HEK293 (cell line): ENCODE results near the gene TMEM81.

Experiments used
- CTCF ChIA-PET: fragments of 350-600 bp; formaldehyde crosslinking; extraction: SDS; loops from one replicate; lab custom pipeline; 2021; ENCODE audit warnings: antibody characterized with exemption; lab: Yijun Ruan, JAX
- POLR2A ChIA-PET: fragments of 300-600 bp; formaldehyde crosslinking; extraction: SDS; loops from one replicate; lab custom pipeline; 2020; ENCODE audit warnings: antibody characterized with exemption, inconsistent platforms; lab: Yijun Ruan, JAX
- H3K27ac ChIP-seq: fragments of 200-500 bp; sonication (Bioruptor generic); 2 replicates; pipeline ENCODE4 v1.5.1; 2014; ENCODE audit warnings: low read depth, low read length, control low read depth, inconsistent platforms; ENCODE audit errors: extremely low read depth
- H3K36me3 ChIP-seq, 2 experiments: fragments of 200-500 bp in 1 of 2; sonication (Bioruptor generic) in 1 of 2; 1 replicate in 1 of 2; 2 replicates in 1 of 2; pipeline ENCODE4 v1.5.1; 2014 to 2017; ENCODE audit warnings: inconsistent platforms in 2 of 2, low read length in 2 of 2; ENCODE audit not compliant: control insufficient read depth in 2 of 2, insufficient read depth in 1 of 2
- H3K4me1 ChIP-seq: fragments of 200-500 bp; sonication (Bioruptor generic); 2 replicates; pipeline ENCODE4 v1.5.1; 2014; ENCODE audit warnings: mild to moderate bottlenecking, low read length, inconsistent platforms; ENCODE audit not compliant: control insufficient read depth, insufficient read depth
- H3K4me3 ChIP-seq: 2 replicates; pipeline ENCODE4 v1.5.1; 2011; ENCODE audit warnings: low read depth, mild to moderate bottlenecking, control low read depth, low read length, moderate library complexity
- H3K9me3 ChIP-seq: fragments of 200-500 bp; sonication (Bioruptor generic); 2 replicates; pipeline ENCODE4 v1.5.1; 2014; ENCODE audit warnings: low read depth, low read length, inconsistent platforms; ENCODE audit not compliant: control insufficient read depth, insufficient read depth
- FEZF1 ChIP-seq: fragments of 450-650 bp; formaldehyde crosslinking; IDR thresholded peaks from 2 replicates; pipeline ENCODE4 v1.5.1; 2016; ENCODE audit warnings: missing biosample characterization, missing genetic modification characterization
- KLF10 ChIP-seq: fragments of 450-650 bp; IDR thresholded peaks from 2 replicates; pipeline ENCODE4 v1.5.1; 2018; ENCODE audit warnings: missing biosample characterization, mild to moderate bottlenecking, missing genetic modification characterization
- OSR2 ChIP-seq: fragments of 450-650 bp; formaldehyde crosslinking; IDR thresholded peaks from 2 replicates; pipeline ENCODE4 v1.5.1; 2016; ENCODE audit warnings: missing biosample characterization, missing genetic modification characterization
- WT1 ChIP-seq: fragments of 450-650 bp; formaldehyde crosslinking; IDR thresholded peaks from 2 replicates; pipeline ENCODE4 v1.5.1; 2016; ENCODE audit warnings: missing biosample characterization, missing genetic modification characterization
- ZNF169 ChIP-seq: fragments of 450-650 bp; formaldehyde crosslinking; IDR thresholded peaks from 2 replicates; pipeline ENCODE4 v1.5.1; 2016; ENCODE audit warnings: missing biosample characterization, missing genetic modification characterization
- ZNF549 ChIP-seq: fragments of 450-650 bp; IDR thresholded peaks from 2 replicates; pipeline ENCODE4 v1.5.1; 2018; ENCODE audit warnings: missing biosample characterization, missing genetic modification characterization, mild to moderate bottlenecking, inconsistent platforms, moderate library complexity
- ZNF626 ChIP-seq: fragments of 450-650 bp; sonication (Bioruptor Pico); formaldehyde crosslinking; IDR thresholded peaks from 2 replicates; pipeline ENCODE4 v1.5.1; 2018; ENCODE audit warnings: missing biosample characterization, missing genetic modification characterization, inconsistent platforms
- ZNF629 ChIP-seq: fragments of 450-650 bp; formaldehyde crosslinking; IDR thresholded peaks from 2 replicates; pipeline ENCODE4 v1.5.1; 2017; ENCODE audit warnings: missing biosample characterization, missing genetic modification characterization
- ZNF768 ChIP-seq: fragments of 450-650 bp; formaldehyde crosslinking; IDR thresholded peaks from 2 replicates; pipeline ENCODE4 v1.5.1; 2018; ENCODE audit warnings: missing biosample characterization, mild to moderate bottlenecking, missing genetic modification characterization
- ZNF785 ChIP-seq: fragments of 450-650 bp; formaldehyde crosslinking; IDR thresholded peaks from 2 replicates; pipeline ENCODE4 v1.5.1; 2016; ENCODE audit warnings: missing biosample characterization, missing genetic modification characterization
- TF ChIP-seq, protein P1 (sequence below): fragments of 450-650 bp; formaldehyde crosslinking; IDR thresholded peaks from 2 replicates; pipeline ENCODE4 v1.5.1; 2017; ENCODE audit warnings: missing biosample characterization, missing genetic modification characterization
- TF ChIP-seq, protein P2 (sequence below): fragments of 450-650 bp; formaldehyde crosslinking; IDR thresholded peaks from 2 replicates; pipeline ENCODE4 v1.5.1; 2017; ENCODE audit warnings: missing biosample characterization, missing genetic modification characterization
- TF ChIP-seq, protein P3 (sequence below): fragments of 450-650 bp; formaldehyde crosslinking; IDR thresholded peaks from 2 replicates; pipeline ENCODE4 v1.5.1; 2016; ENCODE audit warnings: missing biosample characterization, missing genetic modification characterization
- TF ChIP-seq, protein P4 (sequence below): fragments of 450-650 bp; formaldehyde crosslinking; conservative IDR thresholded peaks from 2 replicates; pipeline ENCODE4 v1.5.1; 2016; ENCODE audit warnings: low read depth, missing biosample characterization, missing genetic modification characterization
- TF ChIP-seq, protein P5 (sequence below): fragments of 450-650 bp; formaldehyde crosslinking; IDR thresholded peaks from 2 replicates; pipeline ENCODE4 v1.5.1; 2016; ENCODE audit warnings: missing biosample characterization, missing genetic modification characterization
- TF ChIP-seq, protein P6 (sequence below): fragments of 450-650 bp; formaldehyde crosslinking; IDR thresholded peaks from 2 replicates; pipeline ENCODE4 v1.5.1; 2016; ENCODE audit warnings: missing biosample characterization, missing genetic modification characterization
- TF ChIP-seq, protein P7 (sequence below): fragments of 450-650 bp; formaldehyde crosslinking; IDR thresholded peaks from 2 replicates; pipeline ENCODE4 v1.5.1; 2016; ENCODE audit warnings: missing biosample characterization, missing genetic modification characterization

TMEM81 gene

DNA sequence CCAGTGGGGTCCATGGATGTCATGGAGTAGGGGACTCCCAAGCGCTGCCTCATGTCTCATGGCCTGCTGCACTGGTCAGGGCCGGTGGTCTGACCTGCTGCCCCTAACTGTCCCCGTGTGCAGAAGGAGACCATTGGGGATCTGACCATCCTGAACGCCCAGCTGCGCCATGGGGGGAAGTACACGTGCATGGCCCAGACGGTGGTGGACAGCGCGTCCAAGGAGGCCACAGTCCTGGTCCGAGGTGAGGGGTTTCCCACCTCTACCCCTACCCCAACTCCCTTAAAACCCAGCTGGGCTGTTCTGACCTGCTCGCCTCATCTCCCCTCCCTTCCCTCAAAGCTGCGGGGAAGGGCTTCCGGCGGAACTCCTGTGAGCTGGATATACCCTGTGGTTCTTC lies 18.6 kb downstream of the TMEM81 start (continued):
- TF ChIP-seq ZNF629 (no peak), ZNF549 (no peak), ZNF169 (tag by site-specific recombination) (no peak)
- TF ChIP-seq, protein P1, sequence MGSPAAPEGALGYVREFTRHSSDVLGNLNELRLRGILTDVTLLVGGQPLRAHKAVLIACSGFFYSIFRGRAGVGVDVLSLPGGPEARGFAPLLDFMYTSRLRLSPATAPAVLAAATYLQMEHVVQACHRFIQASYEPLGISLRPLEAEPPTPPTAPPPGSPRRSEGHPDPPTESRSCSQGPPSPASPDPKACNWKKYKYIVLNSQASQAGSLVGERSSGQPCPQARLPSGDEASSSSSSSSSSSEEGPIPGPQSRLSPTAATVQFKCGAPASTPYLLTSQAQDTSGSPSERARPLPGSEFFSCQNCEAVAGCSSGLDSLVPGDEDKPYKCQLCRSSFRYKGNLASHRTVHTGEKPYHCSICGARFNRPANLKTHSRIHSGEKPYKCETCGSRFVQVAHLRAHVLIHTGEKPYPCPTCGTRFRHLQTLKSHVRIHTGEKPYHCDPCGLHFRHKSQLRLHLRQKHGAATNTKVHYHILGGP (tag by site-specific recombination): no peak

DNA sequence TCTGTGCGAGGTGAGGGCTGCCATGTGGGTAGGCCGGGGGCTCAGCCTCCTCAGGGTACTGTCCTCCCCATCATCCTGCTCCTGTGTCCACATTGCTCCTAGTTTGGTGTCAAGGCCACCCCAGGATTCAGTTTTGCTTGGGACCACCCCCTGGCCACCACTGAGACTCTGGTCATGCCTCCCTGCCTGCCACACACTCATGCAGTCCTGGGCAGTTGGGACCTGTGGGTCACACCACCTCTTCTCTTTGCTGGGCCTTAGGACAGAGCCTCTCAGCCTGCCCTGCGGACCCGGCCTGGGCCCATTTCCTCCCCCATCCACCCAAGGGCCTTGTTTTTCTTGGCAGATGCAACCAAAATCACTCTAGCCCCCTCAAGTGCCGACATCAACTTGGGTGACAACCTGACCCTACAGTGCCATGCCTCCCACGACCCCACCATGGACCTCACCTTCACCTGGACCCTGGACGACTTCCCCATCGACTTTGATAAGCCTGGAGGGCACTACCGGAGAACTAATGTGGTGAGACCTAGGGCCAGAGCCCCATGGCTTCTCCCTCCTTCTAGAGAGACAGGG lies 19.4 kb downstream of the TMEM81 start:
- no peak for TF ChIP-seq OSR2 (tag by site-specific recombination)
- Histone ChIP-seq H3K9me3 (no peaks in the 10 kb centered on the region), H3K27ac (no peak overlapping the region), H3K36me3 (no peaks in the 10 kb centered on the region), H3K4me1 (no peaks in the 10 kb centered on the region), H3K4me3 (no peak overlapping the region)
- ChIA-PET POLR2A (no interaction called here), CTCF (interaction anchor here (0.6 kb wide), 1 partner anchor 15 kb away, joined by 3 read pairs; no protein-coding TSS in a partner anchor)

DNA sequence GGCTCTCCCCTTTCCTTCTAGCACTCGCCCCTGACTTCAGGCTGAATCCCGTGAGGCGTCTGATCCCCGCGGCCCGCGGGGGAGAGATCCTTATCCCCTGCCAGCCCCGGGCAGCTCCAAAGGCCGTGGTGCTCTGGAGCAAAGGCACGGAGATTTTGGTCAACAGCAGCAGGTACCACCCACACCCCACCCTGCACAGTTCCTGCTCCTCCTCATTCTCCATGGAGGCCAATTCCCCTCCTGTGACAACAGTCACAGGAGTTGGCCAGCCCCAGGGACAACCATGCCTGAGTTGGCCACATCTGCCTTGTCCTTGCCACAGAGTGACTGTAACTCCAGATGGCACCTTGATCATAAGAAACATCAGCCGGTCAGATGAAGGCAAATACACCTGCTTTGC lies 20.0 kb downstream of the TMEM81 start:
- ChIA-PET CTCF (interaction anchor here (0.7 to 5.9 kb wide), 4 partner anchors 10 to 211 kb away, joined by 3 to 282 read pairs (median 62); no protein-coding TSS in a partner anchor), POLR2A (no interaction called here)
- H3K27ac ChIP-seq: no peak overlapping the region
- no peaks in the 10 kb centered on the region for H3K9me3 ChIP-seq
- H3K4me3 ChIP-seq: no peak overlapping the region
- H3K36me3 ChIP-seq: no peaks in the 10 kb centered on the region
- H3K4me1 ChIP-seq: no peaks in the 10 kb centered on the region
- TF ChIP-seq, protein P2, sequence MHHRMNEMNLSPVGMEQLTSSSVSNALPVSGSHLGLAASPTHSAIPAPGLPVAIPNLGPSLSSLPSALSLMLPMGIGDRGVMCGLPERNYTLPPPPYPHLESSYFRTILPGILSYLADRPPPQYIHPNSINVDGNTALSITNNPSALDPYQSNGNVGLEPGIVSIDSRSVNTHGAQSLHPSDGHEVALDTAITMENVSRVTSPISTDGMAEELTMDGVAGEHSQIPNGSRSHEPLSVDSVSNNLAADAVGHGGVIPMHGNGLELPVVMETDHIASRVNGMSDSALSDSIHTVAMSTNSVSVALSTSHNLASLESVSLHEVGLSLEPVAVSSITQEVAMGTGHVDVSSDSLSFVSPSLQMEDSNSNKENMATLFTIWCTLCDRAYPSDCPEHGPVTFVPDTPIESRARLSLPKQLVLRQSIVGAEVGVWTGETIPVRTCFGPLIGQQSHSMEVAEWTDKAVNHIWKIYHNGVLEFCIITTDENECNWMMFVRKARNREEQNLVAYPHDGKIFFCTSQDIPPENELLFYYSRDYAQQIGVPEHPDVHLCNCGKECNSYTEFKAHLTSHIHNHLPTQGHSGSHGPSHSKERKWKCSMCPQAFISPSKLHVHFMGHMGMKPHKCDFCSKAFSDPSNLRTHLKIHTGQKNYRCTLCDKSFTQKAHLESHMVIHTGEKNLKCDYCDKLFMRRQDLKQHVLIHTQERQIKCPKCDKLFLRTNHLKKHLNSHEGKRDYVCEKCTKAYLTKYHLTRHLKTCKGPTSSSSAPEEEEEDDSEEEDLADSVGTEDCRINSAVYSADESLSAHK: no peak
- TF ChIP-seq, protein P3, sequence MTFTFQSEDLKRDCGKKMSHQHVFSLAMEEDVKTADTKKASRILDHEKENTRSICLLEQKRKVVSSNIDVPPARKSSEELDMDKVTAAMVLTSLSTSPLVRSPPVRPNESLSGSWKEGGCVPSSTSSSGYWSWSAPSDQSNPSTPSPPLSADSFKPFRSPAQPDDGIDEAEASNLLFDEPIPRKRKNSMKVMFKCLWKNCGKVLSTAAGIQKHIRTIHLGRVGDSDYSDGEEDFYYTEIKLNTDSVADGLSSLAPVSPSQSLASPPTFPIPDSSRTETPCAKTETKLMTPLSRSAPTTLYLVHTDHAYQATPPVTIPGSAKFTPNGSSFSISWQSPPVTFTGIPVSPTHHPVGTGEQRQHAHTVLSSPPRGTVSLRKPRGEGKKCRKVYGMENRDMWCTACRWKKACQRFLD: no peak
- no peak for TF ChIP-seq ZNF785 (tag by site-specific recombination)
- no peak for TF ChIP-seq ZNF626 (tag by site-specific recombination)
- TF ChIP-seq, protein P4, sequence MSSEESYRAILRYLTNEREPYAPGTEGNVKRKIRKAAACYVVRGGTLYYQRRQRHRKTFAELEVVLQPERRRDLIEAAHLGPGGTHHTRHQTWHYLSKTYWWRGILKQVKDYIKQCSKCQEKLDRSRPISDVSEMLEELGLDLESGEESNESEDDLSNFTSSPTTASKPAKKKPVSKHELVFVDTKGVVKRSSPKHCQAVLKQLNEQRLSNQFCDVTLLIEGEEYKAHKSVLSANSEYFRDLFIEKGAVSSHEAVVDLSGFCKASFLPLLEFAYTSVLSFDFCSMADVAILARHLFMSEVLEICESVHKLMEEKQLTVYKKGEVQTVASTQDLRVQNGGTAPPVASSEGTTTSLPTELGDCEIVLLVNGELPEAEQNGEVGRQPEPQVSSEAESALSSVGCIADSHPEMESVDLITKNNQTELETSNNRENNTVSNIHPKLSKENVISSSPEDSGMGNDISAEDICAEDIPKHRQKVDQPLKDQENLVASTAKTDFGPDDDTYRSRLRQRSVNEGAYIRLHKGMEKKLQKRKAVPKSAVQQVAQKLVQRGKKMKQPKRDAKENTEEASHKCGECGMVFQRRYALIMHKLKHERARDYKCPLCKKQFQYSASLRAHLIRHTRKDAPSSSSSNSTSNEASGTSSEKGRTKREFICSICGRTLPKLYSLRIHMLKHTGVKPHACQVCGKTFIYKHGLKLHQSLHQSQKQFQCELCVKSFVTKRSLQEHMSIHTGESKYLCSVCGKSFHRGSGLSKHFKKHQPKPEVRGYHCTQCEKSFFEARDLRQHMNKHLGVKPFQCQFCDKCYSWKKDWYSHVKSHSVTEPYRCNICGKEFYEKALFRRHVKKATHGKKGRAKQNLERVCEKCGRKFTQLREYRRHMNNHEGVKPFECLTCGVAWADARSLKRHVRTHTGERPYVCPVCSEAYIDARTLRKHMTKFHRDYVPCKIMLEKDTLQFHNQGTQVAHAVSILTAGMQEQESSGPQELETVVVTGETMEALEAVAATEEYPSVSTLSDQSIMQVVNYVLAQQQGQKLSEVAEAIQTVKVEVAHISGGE (tag by site-specific recombination): no peak
- TF ChIP-seq, protein P5, sequence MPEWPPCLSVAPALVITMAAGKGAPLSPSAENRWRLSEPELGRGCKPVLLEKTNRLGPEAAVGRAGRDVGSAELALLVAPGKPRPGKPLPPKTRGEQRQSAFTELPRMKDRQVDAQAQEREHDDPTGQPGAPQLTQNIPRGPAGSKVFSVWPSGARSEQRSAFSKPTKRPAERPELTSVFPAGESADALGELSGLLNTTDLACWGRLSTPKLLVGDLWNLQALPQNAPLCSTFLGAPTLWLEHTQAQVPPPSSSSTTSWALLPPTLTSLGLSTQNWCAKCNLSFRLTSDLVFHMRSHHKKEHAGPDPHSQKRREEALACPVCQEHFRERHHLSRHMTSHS: no peak
- TF ChIP-seq ZNF768 (tag by site-specific recombination): no peak
- TF ChIP-seq, protein P6, sequence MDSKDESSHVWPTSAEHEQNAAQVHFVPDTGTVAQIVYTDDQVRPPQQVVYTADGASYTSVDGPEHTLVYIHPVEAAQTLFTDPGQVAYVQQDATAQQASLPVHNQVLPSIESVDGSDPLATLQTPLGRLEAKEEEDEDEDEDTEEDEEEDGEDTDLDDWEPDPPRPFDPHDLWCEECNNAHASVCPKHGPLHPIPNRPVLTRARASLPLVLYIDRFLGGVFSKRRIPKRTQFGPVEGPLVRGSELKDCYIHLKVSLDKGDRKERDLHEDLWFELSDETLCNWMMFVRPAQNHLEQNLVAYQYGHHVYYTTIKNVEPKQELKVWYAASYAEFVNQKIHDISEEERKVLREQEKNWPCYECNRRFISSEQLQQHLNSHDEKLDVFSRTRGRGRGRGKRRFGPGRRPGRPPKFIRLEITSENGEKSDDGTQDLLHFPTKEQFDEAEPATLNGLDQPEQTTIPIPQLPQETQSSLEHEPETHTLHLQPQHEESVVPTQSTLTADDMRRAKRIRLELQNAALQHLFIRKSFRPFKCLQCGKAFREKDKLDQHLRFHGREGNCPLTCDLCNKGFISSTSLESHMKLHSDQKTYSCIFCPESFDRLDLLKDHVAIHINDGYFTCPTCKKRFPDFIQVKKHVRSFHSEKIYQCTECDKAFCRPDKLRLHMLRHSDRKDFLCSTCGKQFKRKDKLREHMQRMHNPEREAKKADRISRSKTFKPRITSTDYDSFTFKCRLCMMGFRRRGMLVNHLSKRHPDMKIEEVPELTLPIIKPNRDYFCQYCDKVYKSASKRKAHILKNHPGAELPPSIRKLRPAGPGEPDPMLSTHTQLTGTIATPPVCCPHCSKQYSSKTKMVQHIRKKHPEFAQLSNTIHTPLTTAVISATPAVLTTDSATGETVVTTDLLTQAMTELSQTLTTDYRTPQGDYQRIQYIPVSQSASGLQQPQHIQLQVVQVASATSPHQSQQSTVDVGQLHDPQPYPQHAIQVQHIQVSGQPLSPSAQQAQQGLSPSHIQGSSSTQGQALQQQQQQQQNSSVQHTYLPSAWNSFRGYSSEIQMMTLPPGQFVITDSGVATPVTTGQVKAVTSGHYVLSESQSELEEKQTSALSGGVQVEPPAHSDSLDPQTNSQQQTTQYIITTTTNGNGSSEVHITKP (tag by site-specific recombination): no peak
- TF ChIP-seq FEZF1: no peak
- TF ChIP-seq, protein P7, sequence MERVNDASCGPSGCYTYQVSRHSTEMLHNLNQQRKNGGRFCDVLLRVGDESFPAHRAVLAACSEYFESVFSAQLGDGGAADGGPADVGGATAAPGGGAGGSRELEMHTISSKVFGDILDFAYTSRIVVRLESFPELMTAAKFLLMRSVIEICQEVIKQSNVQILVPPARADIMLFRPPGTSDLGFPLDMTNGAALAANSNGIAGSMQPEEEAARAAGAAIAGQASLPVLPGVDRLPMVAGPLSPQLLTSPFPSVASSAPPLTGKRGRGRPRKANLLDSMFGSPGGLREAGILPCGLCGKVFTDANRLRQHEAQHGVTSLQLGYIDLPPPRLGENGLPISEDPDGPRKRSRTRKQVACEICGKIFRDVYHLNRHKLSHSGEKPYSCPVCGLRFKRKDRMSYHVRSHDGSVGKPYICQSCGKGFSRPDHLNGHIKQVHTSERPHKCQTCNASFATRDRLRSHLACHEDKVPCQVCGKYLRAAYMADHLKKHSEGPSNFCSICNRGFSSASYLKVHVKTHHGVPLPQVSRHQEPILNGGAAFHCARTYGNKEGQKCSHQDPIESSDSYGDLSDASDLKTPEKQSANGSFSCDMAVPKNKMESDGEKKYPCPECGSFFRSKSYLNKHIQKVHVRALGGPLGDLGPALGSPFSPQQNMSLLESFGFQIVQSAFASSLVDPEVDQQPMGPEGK: no peak
- no peak for TF ChIP-seq WT1 (tag by site-specific recombination)
- TF ChIP-seq KLF10 (tag by site-specific recombination): no peak
